OCI-LY1 (cell line): Measurements from ENCODE around the gene ACTR8.

Experiments used
- H2AFZ ChIP-seq: fragments of 200-600 bp; sonication (generic), shearing (Covaris generic); 2 replicates; pipeline ENCODE4 v1.6.0; 2014; ENCODE audit warnings: antibody characterized with exemption, mild to moderate bottlenecking, low read length
- H3F3A ChIP-seq: fragments of 200-600 bp; sonication (generic), shearing (Covaris generic); 2 replicates; pipeline ENCODE4 v1.6.0; 2014; ENCODE audit warnings: mild to moderate bottlenecking, antibody characterized with exemption, low read length, moderate library complexity; ENCODE audit not compliant: insufficient read depth
- H3K27ac ChIP-seq: fragments of 200-600 bp; sonication (generic); 2 replicates; pipeline ENCODE4 v1.5.1; 2014; ENCODE audit warnings: low read length, mixed run types, mild to moderate bottlenecking, low read depth; ENCODE audit not compliant: poor library complexity, severe bottlenecking
- H3K27me3 ChIP-seq: fragments of 200-600 bp; sonication (generic); 2 replicates; pipeline ENCODE4 v1.6.0; 2014; ENCODE audit warnings: antibody characterized with exemption, mild to moderate bottlenecking, low read length, moderate library complexity; ENCODE audit not compliant: insufficient read depth
- H3K36me3 ChIP-seq: fragments of 200-600 bp; sonication (generic); 2 replicates; pipeline ENCODE4 v1.6.1; 2014; ENCODE audit warnings: mild to moderate bottlenecking, antibody characterized with exemption, low read length, moderate library complexity, mixed read lengths; ENCODE audit not compliant: insufficient read depth
- H3K4me1 ChIP-seq: fragments of 200-600 bp; sonication (generic); 2 replicates; pipeline ENCODE4 v1.5.1; 2014; ENCODE audit warnings: mild to moderate bottlenecking, low read length, moderate library complexity; ENCODE audit not compliant: insufficient read depth, severe bottlenecking
- H3K4me2 ChIP-seq: fragments of 200-600 bp; sonication (generic), shearing (Covaris generic); 2 replicates; pipeline ENCODE4 v1.6.1; 2014; ENCODE audit warnings: low read length
- H3K4me3 ChIP-seq: fragments of 200-600 bp; sonication (generic); 2 replicates; pipeline ENCODE4 v1.5.1; 2014; ENCODE audit warnings: low read length, low read depth, mild to moderate bottlenecking, mixed read lengths; ENCODE audit not compliant: poor library complexity, severe bottlenecking
- H3K79me2 ChIP-seq: fragments of 200-600 bp; shearing (Covaris generic); 2 replicates; pipeline ENCODE4 v1.6.1; 2016; ENCODE audit warnings: mixed run types, low read length, mixed read lengths; ENCODE audit not compliant: insufficient read depth
- H3K9ac ChIP-seq: fragments of 200-600 bp; sonication (generic), shearing (Covaris generic); 2 replicates; pipeline ENCODE4 v1.6.1; 2014; ENCODE audit warnings: mild to moderate bottlenecking, low read length, mixed read lengths
- H3K9me2 ChIP-seq: fragments of 200-600 bp; sonication (generic), shearing (Covaris generic); 2 replicates; pipeline ENCODE4 v1.6.1; 2014; ENCODE audit warnings: low read depth, mild to moderate bottlenecking, low read length, mixed read lengths
- H3K9me3 ChIP-seq: fragments of 200-600 bp; shearing (Covaris generic); 2 replicates; pipeline ENCODE4 v1.6.1; 2014; ENCODE audit warnings: low read length, mixed read lengths
- H4K20me1 ChIP-seq: fragments of 200-600 bp; sonication (generic), shearing (Covaris generic); 2 replicates; pipeline ENCODE4 v1.6.0; 2016; ENCODE audit warnings: mild to moderate bottlenecking, low read length; ENCODE audit not compliant: insufficient read depth
- EZH2 ChIP-seq: fragments of 200-600 bp; sonication (generic), shearing (Covaris generic); IDR thresholded peaks from 2 replicates; pipeline ENCODE4 v1.8.0; 2017; ENCODE audit warnings: borderline replicate concordance, mixed run types, mild to moderate bottlenecking, antibody characterized with exemption, low read length, moderate library complexity, mixed read lengths
- TF ChIP-seq, protein P1 (sequence below): fragments of 200-600 bp; sonication (generic), shearing (Covaris generic); IDR thresholded peaks from 2 replicates; pipeline ENCODE4 v1.5.1; 2017; ENCODE audit warnings: mild to moderate bottlenecking, antibody characterized with exemption, low read length, moderate library complexity, mixed read lengths

The ACTR8 gene

GRCh38 chr3:53817211-53817610, 64.7 kb downstream of the ACTR8 start:
- Histone ChIP-seq H3F3A (no peaks in the 10 kb centered on the region), H3K9ac (no peak overlapping the region), H4K20me1 (no peaks in the 10 kb centered on the region), H3K79me2 (no peaks in the 10 kb centered on the region), H3K4me2 (no peak overlapping the region), H3K4me3 (no peak overlapping the region), H3K27ac (no peak overlapping the region), H3K9me2 (no peaks in the 10 kb centered on the region), H2AFZ (no peak overlapping the region), H3K27me3 (no peaks in the 10 kb centered on the region), H3K4me1 (no peaks in the 10 kb centered on the region), H3K9me3 (no peaks in the 10 kb centered on the region), H3K36me3 (no peaks in the 10 kb centered on the region)
- TF ChIP-seq, protein P1, sequence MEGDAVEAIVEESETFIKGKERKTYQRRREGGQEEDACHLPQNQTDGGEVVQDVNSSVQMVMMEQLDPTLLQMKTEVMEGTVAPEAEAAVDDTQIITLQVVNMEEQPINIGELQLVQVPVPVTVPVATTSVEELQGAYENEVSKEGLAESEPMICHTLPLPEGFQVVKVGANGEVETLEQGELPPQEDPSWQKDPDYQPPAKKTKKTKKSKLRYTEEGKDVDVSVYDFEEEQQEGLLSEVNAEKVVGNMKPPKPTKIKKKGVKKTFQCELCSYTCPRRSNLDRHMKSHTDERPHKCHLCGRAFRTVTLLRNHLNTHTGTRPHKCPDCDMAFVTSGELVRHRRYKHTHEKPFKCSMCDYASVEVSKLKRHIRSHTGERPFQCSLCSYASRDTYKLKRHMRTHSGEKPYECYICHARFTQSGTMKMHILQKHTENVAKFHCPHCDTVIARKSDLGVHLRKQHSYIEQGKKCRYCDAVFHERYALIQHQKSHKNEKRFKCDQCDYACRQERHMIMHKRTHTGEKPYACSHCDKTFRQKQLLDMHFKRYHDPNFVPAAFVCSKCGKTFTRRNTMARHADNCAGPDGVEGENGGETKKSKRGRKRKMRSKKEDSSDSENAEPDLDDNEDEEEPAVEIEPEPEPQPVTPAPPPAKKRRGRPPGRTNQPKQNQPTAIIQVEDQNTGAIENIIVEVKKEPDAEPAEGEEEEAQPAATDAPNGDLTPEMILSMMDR: no peak
- no peak for TF ChIP-seq EZH2
